CMK (cell line): Measurements from ENCODE around the gene FAM186B.
A peak's percentile ranks its signal among the peaks of the same experiment; 100 is the strongest.

Source experiments
- DNase-seq: peaks from one replicate; pipeline ENCODE4 v3.0.0-alpha.2; 2010; ENCODE audit warnings: low read depth

The FAM186B gene

GRCh38 chr12:49567611-49568441, 37.6 kb downstream of the FAM186B start, which contains the start of gene MCRS1:
Gene MCRS1 (minus strand): TSS chr12:49568142. CDS start chr12:49566731, 1,411 bp downstream.
- DNase-seq, result peak; percentile 85

- no peak for DNase-seq
These were observed 38.2 kb downstream of the FAM186B start for GRCh38 chr12:49567302-49567610.

DNA sequence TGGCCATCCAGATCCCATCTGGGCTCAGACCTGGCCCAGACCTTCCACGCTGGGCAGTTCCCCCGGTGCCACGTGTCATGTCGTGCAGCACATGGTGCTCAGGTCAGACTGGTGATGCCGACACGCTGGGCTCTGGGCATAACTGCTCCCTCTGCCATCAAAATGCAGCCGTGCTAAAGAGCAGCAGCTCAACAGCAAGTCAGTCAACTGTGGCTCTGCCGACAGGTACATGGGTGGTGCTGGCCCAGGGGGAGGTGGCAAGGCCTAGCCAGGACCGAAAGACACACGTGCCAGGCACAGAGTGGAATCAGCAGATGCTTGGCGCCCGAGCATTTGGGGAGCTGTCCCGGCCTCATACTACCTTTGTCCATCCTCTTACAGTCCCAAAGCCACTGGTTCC, 39.1 kb downstream of the FAM186B start:
- no peak for DNase-seq

DNA sequence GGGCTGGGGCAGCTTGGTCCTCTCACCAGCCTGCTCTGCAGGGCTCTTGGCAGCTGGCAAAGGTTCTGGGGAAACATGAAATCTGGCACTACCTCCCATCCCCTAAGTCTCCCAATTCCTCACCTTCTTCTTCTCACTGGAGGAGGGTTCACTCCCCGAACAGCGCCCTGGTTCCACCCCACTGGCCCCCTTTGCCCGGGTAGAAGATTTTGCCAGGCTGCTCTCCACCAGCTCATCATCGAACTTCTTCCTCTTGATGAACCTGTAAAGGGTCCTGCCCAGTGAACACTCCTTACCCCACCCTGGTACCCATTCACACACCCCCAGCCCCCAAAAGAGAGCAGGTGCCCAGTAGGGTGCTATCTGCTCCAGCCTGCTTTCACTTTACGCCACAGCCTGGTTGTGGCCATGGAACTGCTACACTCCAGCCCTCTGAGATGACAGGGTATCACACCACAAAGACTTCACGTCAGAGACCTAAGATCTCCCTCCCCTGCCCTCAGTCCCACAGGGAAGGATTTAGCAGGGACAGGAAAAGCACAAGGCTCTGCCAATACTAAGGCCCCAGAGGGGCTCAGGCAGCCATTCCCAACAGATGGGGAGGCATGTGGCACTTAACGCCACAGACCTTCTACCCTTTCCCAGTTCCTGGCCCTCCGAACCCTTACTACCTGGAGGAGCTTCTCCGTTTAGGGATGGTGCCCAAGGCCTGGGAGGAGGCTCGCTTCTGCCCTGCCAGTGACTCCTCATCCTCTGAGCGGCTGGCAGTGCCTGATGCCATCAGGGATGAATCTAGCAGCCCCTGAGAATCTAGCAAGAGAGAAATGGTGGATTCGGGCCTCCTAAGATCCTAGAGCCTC, 39.8 kb downstream of the FAM186B start:
- DNase-seq, result no peak

DNA sequence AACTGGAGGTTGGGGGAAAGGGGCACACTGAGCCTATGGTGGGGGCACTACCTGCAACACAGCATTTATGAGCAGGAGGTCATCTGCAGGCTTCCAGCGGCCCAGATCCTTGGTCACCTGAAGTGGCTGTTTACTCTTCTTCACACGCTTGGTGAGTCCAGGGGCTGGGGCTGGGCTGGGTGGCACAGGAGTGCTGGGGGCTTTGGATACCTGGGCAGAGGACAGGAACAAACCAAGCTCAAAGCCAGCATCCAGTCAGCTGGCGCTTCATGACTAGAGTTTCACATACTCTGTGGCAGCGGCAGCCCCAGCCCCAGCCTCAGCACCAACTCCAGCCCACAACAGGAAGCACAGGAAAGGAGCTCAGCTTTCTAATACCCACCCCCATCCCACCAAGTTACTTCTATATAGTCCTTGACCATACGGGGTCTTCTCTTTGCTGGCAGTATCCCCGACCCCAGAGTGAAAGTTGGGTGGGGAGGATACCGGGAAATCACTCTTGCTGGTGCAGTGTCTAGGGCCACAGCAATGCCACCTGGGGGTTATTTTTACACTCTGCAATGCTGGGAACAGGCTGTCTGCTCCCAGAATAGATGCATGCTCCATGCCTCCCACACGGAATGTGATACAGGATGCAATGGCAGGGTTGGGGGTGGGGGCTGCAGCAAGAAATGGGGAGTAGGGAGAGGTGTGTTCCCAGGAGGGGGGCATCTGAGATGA, 40.6 kb downstream of the FAM186B start:
- no peak for DNase-seq

- no peak for DNase-seq
These were observed 41.3 kb downstream of the FAM186B start for GRCh38 chr12:49563951-49564685.

- DNase-seq, result no peak
These were observed 42.6 kb downstream of the FAM186B start for GRCh38 chr12:49562831-49563230.

- no peak for DNase-seq
These were observed 43.2 kb downstream of the FAM186B start for GRCh38 chr12:49562233-49562632.

- DNase-seq, result no peak
These were observed 44.7 kb downstream of the FAM186B start for GRCh38 chr12:49560695-49561094.

- DNase-seq, result no peak
These were observed 46.3 kb downstream of the FAM186B start for GRCh38 chr12:49559011-49559675.

DNA sequence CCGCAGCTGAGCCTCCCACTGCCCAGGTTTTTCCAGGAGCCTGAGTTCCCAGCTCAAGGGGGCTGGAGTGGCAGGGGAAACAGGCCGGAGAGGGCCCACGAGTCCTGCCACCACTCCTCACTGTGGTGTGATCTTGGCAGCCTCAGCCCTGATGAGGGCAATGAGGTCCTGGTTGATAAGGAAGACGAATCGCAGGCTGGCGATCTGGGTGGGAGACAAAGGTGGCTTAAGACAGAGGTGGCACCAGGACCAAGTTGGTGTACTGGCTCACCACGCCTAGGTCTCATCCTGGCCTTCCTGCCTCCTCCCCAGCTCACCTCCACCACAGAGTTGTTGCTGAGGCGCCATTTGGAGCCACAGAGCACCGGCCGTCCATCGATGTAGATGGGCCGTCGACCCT, 46.9 kb downstream of the FAM186B start:
- DNase-seq, result no peak

- DNase-seq, result no peak
These were observed 47.6 kb downstream of the FAM186B start for GRCh38 chr12:49557917-49558215.

DNA sequence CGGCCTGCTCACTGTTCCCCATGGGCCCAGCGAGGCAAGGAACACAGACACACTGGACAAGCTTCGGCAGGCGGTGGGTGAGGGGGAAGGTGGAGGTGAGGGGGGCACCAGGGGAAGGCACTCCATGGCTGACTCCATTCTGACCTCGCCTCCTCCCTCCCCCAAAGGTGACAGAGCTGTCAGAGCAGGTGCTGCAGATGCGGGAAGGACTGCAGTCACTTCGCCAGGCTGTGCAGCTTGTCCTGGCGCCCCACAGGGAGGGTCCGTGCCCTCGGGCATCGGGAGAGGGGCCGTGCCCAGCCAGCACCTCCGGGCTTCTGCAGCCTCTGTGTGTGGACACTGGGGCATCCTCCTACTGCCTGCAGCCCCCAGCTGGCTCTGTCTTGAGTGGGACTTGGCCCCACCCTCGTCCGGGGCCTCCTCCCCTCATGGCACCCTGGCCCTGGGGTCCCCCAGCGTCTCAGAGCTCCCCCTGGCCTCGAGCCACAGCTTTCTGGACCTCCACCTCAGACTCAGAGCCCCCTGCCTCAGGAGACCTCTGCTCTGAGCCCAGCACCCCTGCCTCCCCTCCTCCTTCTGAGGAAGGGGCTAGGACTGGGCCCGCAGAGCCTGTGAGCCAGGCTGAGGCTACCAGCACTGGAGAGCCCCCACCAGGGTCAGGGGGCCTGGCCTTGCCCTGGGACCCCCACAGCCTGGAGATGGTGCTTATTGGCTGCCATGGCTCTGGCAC, 48.1 kb downstream of the FAM186B start:
- DNase-seq, result no peak

DNA sequence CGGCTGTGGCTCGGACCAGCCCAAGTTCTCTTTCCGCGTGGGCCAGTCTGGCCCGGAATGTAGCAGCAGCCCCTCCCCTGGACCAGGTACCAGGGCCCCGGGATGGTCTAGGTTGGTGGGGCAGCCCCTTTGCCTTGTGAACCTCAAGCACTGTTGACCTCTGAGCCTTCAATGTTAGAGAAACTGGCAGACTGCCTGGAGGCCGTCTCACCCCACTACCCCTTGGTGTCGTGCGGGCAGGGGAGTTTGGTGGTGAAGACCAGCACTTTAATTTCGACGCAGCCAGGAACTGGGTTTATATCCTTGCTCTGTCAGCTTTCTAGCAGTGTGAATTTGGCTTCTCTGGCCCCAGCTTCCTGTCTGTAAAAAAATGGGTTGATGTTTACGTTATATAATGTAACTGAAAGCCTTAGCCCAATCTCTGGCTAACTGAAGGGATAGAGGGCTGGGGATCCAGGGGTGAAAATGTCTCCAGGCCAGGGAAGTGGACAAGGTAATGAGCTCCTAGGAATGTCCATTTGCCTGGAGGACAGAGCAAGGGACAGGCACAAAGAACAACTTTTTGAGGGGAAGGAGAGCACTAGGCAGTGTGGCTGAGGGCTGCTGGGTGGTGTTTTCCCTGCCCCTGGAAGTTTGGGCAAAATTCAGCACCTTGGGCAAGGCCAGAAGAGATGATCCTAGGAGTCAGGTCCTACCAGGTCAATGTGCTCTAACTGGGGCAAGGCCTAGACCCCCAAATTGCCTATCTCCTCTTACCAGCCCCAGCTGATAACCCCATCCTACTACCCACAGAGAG, 48.9 kb downstream of the FAM186B start:
- no peak for DNase-seq

GRCh38 chr12:49555631-49556390, 49.6 kb downstream of the FAM186B start:
- no peak for DNase-seq

DNA sequence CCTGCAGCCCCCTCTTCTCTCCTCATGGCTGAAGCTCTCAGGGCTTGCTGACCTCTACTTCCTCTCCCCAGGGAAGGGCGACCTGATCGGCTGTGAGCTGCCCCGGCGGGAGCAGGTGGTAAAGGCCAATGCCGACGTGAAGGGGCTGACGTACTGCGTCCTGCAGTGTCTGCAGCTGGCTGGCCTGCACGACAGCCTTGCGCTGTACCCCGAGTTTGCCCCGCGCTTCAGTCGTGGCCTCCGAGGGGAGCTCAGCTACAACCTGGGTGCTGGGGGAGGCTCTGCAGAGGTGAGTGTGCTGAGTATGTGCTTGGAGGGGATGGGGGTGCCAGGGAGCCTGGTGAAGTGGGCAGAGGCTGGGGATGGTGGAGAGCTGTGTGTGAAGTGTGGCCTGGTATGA, 51.2 kb downstream of the FAM186B start:
- no peak for DNase-seq

GRCh38 chr12:49553512-49554088, 51.8 kb downstream of the FAM186B start:
- no peak for DNase-seq

DNA sequence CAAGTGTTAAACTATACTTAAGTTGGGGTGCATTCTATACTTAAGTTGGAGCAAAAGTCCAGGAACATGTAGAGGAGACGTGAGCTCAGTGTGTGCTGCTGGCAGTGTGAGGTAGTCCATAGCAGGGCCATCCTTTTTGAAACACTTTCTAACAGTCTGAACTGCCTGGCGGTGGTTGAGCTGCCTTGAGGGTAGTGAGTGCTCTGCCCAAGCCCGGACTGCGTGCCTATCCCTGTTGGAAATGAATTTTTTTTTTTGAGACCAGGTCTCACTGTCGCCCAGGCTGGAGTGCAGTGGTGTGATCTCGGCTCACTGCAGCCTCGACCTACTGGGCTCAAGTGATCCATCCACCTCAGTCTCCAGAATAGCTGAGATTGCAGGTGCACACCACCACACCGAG, 52.5 kb downstream of the FAM186B start:
- no peak for DNase-seq

DNA sequence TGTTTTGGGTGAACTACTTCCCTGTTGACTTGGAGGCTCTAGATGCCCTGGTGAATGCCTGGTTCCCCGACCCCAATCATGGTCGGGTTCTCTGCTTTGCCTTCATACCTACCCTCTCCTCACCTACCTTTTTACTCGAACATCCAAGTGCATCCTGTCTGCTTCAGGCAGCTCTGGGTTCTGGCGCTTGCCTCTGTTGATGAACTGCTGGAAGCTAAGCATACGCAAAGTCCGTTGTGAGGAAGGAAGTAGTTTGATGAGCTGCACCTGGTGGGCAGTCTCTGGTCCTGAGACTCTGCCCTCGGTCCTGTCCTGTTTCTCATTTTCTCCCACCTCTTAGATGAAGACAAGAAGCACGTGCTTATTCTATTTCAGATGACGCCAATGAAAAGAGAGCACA, 53.0 kb downstream of the FAM186B start:
- no peak for DNase-seq
